GM12878 (cell line): ENCODE data around the gene TRIM39. TPM values are rescaled to one million over a fixed set of nuclear protein-coding genes. Genes with fewer than 3 reads are reported as not detected.

Experiments
- ATAC-seq: fragments of 200-7000 bp; cut with Tn5 transposase; 3 replicates; pipeline ENCODE4 v1.9.1; 2020; ENCODE audit warnings: mild to moderate bottlenecking, moderate library complexity
- BruUV-seq: library from RNA; stranded (reverse); fragments of 400-500 nt; replicated peaks from 2 replicates; lab custom pipeline; 2021; lab: Mats Ljungman, UMichigan
- CTCF ChIA-PET: fragments of 300-600 bp; sonication (Branson Sonifier 250); formaldehyde crosslinking; extraction: SDS; loops from one replicate; lab custom pipeline; 2021; ENCODE audit warnings: inconsistent platforms; lab: Yijun Ruan, JAX
- POLR2A ChIA-PET: fragments of 350-600 bp; formaldehyde crosslinking; extraction: SDS; loops from one replicate; lab custom pipeline; 2021; ENCODE audit warnings: inconsistent platforms; lab: Charles Lee
- RAD21 ChIA-PET: fragments of 300-600 bp; sonication (Branson Sonifier 250); formaldehyde crosslinking; loops from one replicate; lab custom pipeline; 2023; ENCODE audit warnings: antibody characterized with exemption; ENCODE audit not compliant: unreplicated experiment; lab: Charles Lee
- SMC1A ChIA-PET: fragments of 300-600 bp; sonication (Branson Sonifier 250); formaldehyde crosslinking; loops from one replicate; lab custom pipeline; 2023; ENCODE audit not compliant: unreplicated experiment, uncharacterized antibody; lab: Charles Lee
- DNase-seq: peaks from one replicate; pipeline ENCODE4 v3.0.0-alpha.2; 2011; ENCODE audit warnings: low read depth, low spot score
- FAIRE-seq: peaks from 3 replicates; lab custom pipeline; 2011; peaks lifted over from hg19 to GRCh38; lab: Jason Lieb, UNC
- H2AFZ ChIP-seq: 2 replicates; pipeline ENCODE4 v1.6.0; 2011; ENCODE audit warnings: low read depth, low read length, control low read depth; ENCODE audit not compliant: control insufficient read depth
- H3K27ac ChIP-seq: 2 replicates; pipeline ENCODE4 v1.5.1; 2011; ENCODE audit warnings: control low read depth; ENCODE audit not compliant: control insufficient read depth, insufficient read depth
- H3K27me3 ChIP-seq, 2 experiments: replicated peaks in 1 of 2; 2 replicates each; pipeline versions ENCODE4 v1.6.0 to v1.6.1; 2011; ENCODE audit warnings: low read length in 1 of 2; ENCODE audit not compliant: control insufficient read depth in 2 of 2, insufficient read depth in 2 of 2
- H3K36me3 ChIP-seq, 2 experiments: 2 replicates each; pipeline ENCODE4 v1.5.1; 2011; ENCODE audit warnings: low read length in 1 of 2; ENCODE audit not compliant: control insufficient read depth in 2 of 2, insufficient read depth in 2 of 2
- H3K4me1 ChIP-seq: 2 replicates; pipeline ENCODE4 v1.6.1; 2011; ENCODE audit warnings: mild to moderate bottlenecking, low read length, moderate library complexity, mixed read lengths; ENCODE audit not compliant: control insufficient read depth, insufficient read depth
- H3K4me2 ChIP-seq: 2 replicates; pipeline ENCODE4 v1.6.0; 2011; ENCODE audit warnings: control low read depth; ENCODE audit not compliant: control insufficient read depth, insufficient read depth
- H3K4me3 ChIP-seq: fragments of 200-600 bp; sonication (generic); 2 replicates; pipeline ENCODE4 v1.5.1; 2016
- H3K79me2 ChIP-seq: 2 replicates; pipeline ENCODE4 v1.6.0; 2011; ENCODE audit warnings: low read length; ENCODE audit not compliant: control insufficient read depth, insufficient read depth
- H3K9ac ChIP-seq: 2 replicates; pipeline ENCODE4 v1.8.0; 2011; ENCODE audit warnings: low read length, control low read depth, mixed read lengths; ENCODE audit not compliant: control insufficient read depth, insufficient read depth
- H3K9me3 ChIP-seq: replicated peaks from 3 replicates; pipeline ENCODE4 v1.5.1; 2011; ENCODE audit warnings: mild to moderate bottlenecking, low read length; ENCODE audit not compliant: control insufficient read depth, insufficient read depth
- H4K20me1 ChIP-seq: 2 replicates; pipeline ENCODE4 v1.6.0; 2011; ENCODE audit not compliant: control insufficient read depth, insufficient read depth
- BHLHE40 ChIP-seq, 2 experiments: fragments of 450-650 bp in 1 of 2; IDR thresholded peaks; 2 replicates each; pipeline ENCODE4 v1.6.1; 2011 to 2017; ENCODE audit warnings: low read depth in 2 of 2, borderline replicate concordance in 1 of 2, improper control_type of control experiment in 1 of 2, low read length in 1 of 2, mild to moderate bottlenecking in 1 of 2
- CREM ChIP-seq: IDR thresholded peaks from 2 replicates; pipeline ENCODE4 v1.6.1; 2014; ENCODE audit warnings: antibody characterized with exemption, low read depth
- ELK1 ChIP-seq: IDR thresholded peaks from 2 replicates; pipeline ENCODE4 v1.6.1; 2012; ENCODE audit warnings: low read depth, low read length, improper control_type of control experiment
- HSF1 ChIP-seq: fragments of 150-350 bp; IDR thresholded peaks from 2 replicates; pipeline ENCODE4 v1.6.1; 2014; ENCODE audit warnings: mild to moderate bottlenecking, low read depth, low read length
- MAX ChIP-seq: IDR thresholded peaks from 2 replicates; pipeline ENCODE4 v1.6.1; 2012; ENCODE audit warnings: low read depth, low read length, improper control_type of control experiment
- MLLT1 ChIP-seq: fragments of 450-650 bp; IDR thresholded peaks from 2 replicates; pipeline ENCODE4 v1.6.1; 2016; ENCODE audit warnings: mild to moderate bottlenecking
- MXI1 ChIP-seq: fragments of 150-350 bp; IDR thresholded peaks from 2 replicates; pipeline ENCODE4 v1.6.1; 2011; ENCODE audit warnings: low read depth, mild to moderate bottlenecking, inconsistent platforms, low read length, improper control_type of control experiment
- RUNX3 ChIP-seq: IDR thresholded peaks from 2 replicates; pipeline ENCODE4 v1.6.1; 2012; ENCODE audit warnings: low read length, inconsistent platforms
- SMAD1 ChIP-seq: fragments of 450-650 bp; IDR thresholded peaks from 2 replicates; pipeline ENCODE4 v1.6.1; 2018; ENCODE audit warnings: mild to moderate bottlenecking, low read depth; ENCODE audit not compliant: partially characterized antibody
- SP1 ChIP-seq: IDR thresholded peaks from one replicate; pipeline ENCODE4 v1.6.1; 2011; ENCODE audit warnings: low read depth, low read length
- SPI1 ChIP-seq: IDR thresholded peaks from 2 replicates; pipeline ENCODE4 v1.6.1; 2011; ENCODE audit warnings: low read depth, mild to moderate bottlenecking, low read length, moderate library complexity, borderline replicate concordance; ENCODE audit not compliant: insufficient read depth
- YY1 ChIP-seq: IDR thresholded peaks from 2 replicates; pipeline ENCODE4 v1.6.1; 2011; ENCODE audit warnings: low read depth, mild to moderate bottlenecking, low read length
- ZBTB40 ChIP-seq: fragments of 450-650 bp; IDR thresholded peaks from 2 replicates; pipeline ENCODE4 v1.6.1; 2016; ENCODE audit warnings: mild to moderate bottlenecking, moderate library complexity, borderline replicate concordance
- whole genome bisulfite sequencing: methylation state at CpG from one replicate; pipeline ENCODE4 v1.1.6; 2016; ENCODE audit warnings: low lambda C conversion rate; ENCODE audit not compliant: insufficient replicate concordance, insufficient coverage; ENCODE audit errors: missing lambda C conversion rate; 5-methylcytosine and 5-hydroxymethylcytosine counted together
- in situ Hi-C: fragments of 300-500 bp; cut with MboI; formaldehyde crosslinking; loops from 9 replicates; pipeline ENCODE4 v1.14.3; 2018; ENCODE audit warnings: mixed read lengths
- intact Hi-C: fragments of 100-400 bp; cut with micrococcal nuclease; formaldehyde crosslinking; loops from one replicate; pipeline ENCODE4 v1.14.2; 2022; ENCODE audit not compliant: unreplicated experiment
- polyA plus RNA-seq, 11 experiments: library from polyadenylated mRNA; depleted of rRNA in 4 of 11; unstranded in 6 of 11; stranded (reverse) in 5 of 11; fragments of >200 nt; fragmentation: Nextera tagmentation in 4 of 11; fragmentation: Illumina TruSeq in 1 of 11; extraction: Ambion mirVana in 4 of 11; extraction: Trizol in 1 of 11; gene quantifications; 1 replicate in 1 of 11; 2 replicates in 10 of 11; pipeline versions ENCODE4 v1.2.1 to v1.2.3, GENCODE V29; 2011 to 2016; ENCODE audit warnings: inconsistent platforms in 2 of 11, missing spikeins in 2 of 11, low read depth in 1 of 11
- total RNA-seq, 4 experiments: library from RNA; depleted of rRNA in 3 of 4; stranded (reverse); fragments of >200 nt in 3 of 4; fragmentation: Illumina TruSeq in 1 of 4; extraction: Trizol in 1 of 4; gene quantifications; 2 replicates each; pipeline versions ENCODE4 v1.2.1 to v1.2.3, GENCODE V29; 2013 to 2021

The TRIM39 gene
- total and polyA plus RNA-seq, 10 of the 15 experiments (the other 5 are each of a cell fraction or from before 2014, with no cell fraction given) = 3.0 to 11.9 (median 8.8) TPM

GRCh38 chr6:30325873-30326525, 728 bp upstream of the TRIM39 start:
- ChIA-PET POLR2A (interaction anchor here (0.6 to 4.0 kb wide), 17 partner anchors 9 to 439 kb away, joined by 3 to 18 read pairs (median 4); partner anchors contain the start of gene TRIM26), SMC1A (interaction anchor here (0.6 to 1.4 kb wide), 8 partner anchors 11 to 113 kb away, joined by 3 to 5 read pairs (median 4); partner anchors contain the start of gene TRIM26), CTCF (interaction anchor here (0.7 to 1.5 kb wide), 5 partner anchors 56 to 128 kb away, joined by 3 to 5 read pairs (median 3); partner anchors contain the start of gene TRIM26), RAD21 (interaction anchor here (0.8 to 2.2 kb wide), 7 partner anchors 21 to 113 kb away, joined by 3 to 9 read pairs (median 3); partner anchors contain the start of gene TRIM26)
- ATAC-seq (peak; percentile 79), DNase-seq (peak; percentile 28), FAIRE-seq (no peak)
- under 1% methylated on average over 29 of the region's 29 CpGs for WGBS
- Histone ChIP-seq H3K9me3 (no peaks in the 10 kb centered on the region), H4K20me1 (no peaks in the 10 kb centered on the region; the same call in 1 of the 2 replicates), H3K4me2 (peak overlapping the region; percentile 98), H3K4me1 (peaks cover 10% of the 10 kb centered on the region), H3K79me2 (peaks cover 62% of the 10 kb centered on the region), H3K4me3 (peak overlapping the region; percentile 95), H3K9ac (peak overlapping the region; percentile 92), H3K27ac (peak overlapping the region; percentile 88), H2AFZ (peak overlapping the region; percentile 96), H3K36me3 (peaks cover 1 to 11% of the 10 kb centered on the region in 2 experiments; a peak in 3 of 4 replicates), H3K27me3 (no peaks in the 10 kb centered on the region)
- intact Hi-C loops = loop anchor here (2.0 to 10.0 kb wide), 2 partner anchors 113 to 229 kb away; partner anchors contain the start of genes GNL1, PRR3 and TRIM26
- BruUV-seq = no TSS peak
- in situ Hi-C loops = no loop called here
- TF ChIP-seq YY1 (peak; percentile 5; the same call in 1 of the 2 replicates), RUNX3 (peak; percentile 75), MLLT1 (peak; percentile 81), ZBTB40 (peak; percentile 85; the same call in 1 of the 2 replicates), HSF1 (no peak), SMAD1 (peak; percentile 82), MXI1 (peak; percentile 75; the same call in 1 of the 2 replicates), CREM (peak; percentile 87), ELK1 (peak; percentile 21; the same call in 1 of the 2 replicates), SPI1 (0 out of 2 replicates have a peak, but pooled peaks have one; percentile 28), SP1 (peak; percentile 18), BHLHE40 (IDR thresholded peaks at IDR 0.05; ENCODE audit: borderline replicate concordance in 1 of 2, low read depth in 2 of 2, low read length in 1 of 2) (peak; percentile 81 to 91), MAX (peak; percentile 76)
